ENCODE data around the gene MEGF8. TPM values are rescaled to one million over a fixed set of nuclear protein-coding genes. Genes with fewer than 3 reads are reported as not detected.

MEGF8 gene
- total and polyA plus RNA-seq, 9 of the 15 experiments (the other 6 are each of a cell fraction or from before 2014, with no cell fraction given), result 0.28 to 13.1 (median 3.0) TPM

- TF ChIP-seq ZNF77 (CRISPR knock-in tag; IDR thresholded peaks at IDR 0.05), result no peak
- TF ChIP-seq, protein P1, sequence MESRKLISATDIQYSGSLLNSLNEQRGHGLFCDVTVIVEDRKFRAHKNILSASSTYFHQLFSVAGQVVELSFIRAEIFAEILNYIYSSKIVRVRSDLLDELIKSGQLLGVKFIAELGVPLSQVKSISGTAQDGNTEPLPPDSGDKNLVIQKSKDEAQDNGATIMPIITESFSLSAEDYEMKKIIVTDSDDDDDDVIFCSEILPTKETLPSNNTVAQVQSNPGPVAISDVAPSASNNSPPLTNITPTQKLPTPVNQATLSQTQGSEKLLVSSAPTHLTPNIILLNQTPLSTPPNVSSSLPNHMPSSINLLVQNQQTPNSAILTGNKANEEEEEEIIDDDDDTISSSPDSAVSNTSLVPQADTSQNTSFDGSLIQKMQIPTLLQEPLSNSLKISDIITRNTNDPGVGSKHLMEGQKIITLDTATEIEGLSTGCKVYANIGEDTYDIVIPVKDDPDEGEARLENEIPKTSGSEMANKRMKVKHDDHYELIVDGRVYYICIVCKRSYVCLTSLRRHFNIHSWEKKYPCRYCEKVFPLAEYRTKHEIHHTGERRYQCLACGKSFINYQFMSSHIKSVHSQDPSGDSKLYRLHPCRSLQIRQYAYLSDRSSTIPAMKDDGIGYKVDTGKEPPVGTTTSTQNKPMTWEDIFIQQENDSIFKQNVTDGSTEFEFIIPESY (CRISPR knock-in tag; IDR thresholded peaks at IDR 0.05), result no peak
- TF ChIP-seq E2F4 (CRISPR knock-in tag; IDR thresholded peaks at IDR 0.05; ENCODE audit: low read depth), result no peak
- TF ChIP-seq TARDBP (IDR thresholded peaks at IDR 0.05), result no peak
- TF ChIP-seq ATF3 (IDR thresholded peaks at IDR 0.05), result no peak
- no peak for TF ChIP-seq ATF3 (CRISPR knock-in tag; conservative IDR thresholded peaks at IDR 0.05)
- no peak for TF ChIP-seq ZNF57 (CRISPR knock-in tag; IDR thresholded peaks at IDR 0.05)
- TF ChIP-seq, protein P2, sequence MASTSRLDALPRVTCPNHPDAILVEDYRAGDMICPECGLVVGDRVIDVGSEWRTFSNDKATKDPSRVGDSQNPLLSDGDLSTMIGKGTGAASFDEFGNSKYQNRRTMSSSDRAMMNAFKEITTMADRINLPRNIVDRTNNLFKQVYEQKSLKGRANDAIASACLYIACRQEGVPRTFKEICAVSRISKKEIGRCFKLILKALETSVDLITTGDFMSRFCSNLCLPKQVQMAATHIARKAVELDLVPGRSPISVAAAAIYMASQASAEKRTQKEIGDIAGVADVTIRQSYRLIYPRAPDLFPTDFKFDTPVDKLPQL (IDR thresholded peaks at IDR 0.05; ENCODE audit: extremely low read depth, insufficient read length), result no peak
- TF ChIP-seq ZKSCAN3 (CRISPR knock-in tag; IDR thresholded peaks at IDR 0.05), result no peak
- no peak for TF ChIP-seq ZHX1 (conservative IDR thresholded peaks at IDR 0.05; ENCODE audit: low read length)
- no peak for TF ChIP-seq HNRNPUL1 (IDR thresholded peaks at IDR 0.05; ENCODE audit: low read length)
- TF ChIP-seq CBX5 (IDR thresholded peaks at IDR 0.05; ENCODE audit: borderline replicate concordance, low read depth), result no peak
- TF ChIP-seq, protein P3, sequence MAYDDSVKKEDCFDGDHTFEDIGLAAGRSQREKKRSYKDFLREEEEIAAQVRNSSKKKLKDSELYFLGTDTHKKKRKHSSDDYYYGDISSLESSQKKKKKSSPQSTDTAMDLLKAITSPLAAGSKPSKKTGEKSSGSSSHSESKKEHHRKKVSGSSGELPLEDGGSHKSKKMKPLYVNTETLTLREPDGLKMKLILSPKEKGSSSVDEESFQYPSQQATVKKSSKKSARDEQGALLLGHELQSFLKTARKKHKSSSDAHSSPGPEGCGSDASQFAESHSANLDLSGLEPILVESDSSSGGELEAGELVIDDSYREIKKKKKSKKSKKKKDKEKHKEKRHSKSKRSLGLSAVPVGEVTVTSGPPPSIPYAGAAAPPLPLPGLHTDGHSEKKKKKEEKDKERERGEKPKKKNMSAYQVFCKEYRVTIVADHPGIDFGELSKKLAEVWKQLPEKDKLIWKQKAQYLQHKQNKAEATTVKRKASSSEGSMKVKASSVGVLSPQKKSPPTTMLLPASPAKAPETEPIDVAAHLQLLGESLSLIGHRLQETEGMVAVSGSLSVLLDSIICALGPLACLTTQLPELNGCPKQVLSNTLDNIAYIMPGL (CRISPR knock-in tag; IDR thresholded peaks at IDR 0.05), result no peak
- no peak for TF ChIP-seq CAMTA2 (CRISPR knock-in tag; conservative IDR thresholded peaks at IDR 0.05)
- TF ChIP-seq KLF13 (tag; IDR thresholded peaks at IDR 0.05; ENCODE audit: borderline replicate concordance, low read depth), result no peak
- peak; percentile 85 for TF ChIP-seq BCOR (IDR thresholded peaks at IDR 0.05)
- TF ChIP-seq ZNF41 (CRISPR knock-in tag; conservative IDR thresholded peaks at IDR 0.05), result no peak
- 0 out of 4 replicates have a peak, but pooled peaks of 1 of the 2 experiments have one; percentile 35 for TF ChIP-seq FOXK2 (conservative IDR thresholded peaks at IDR 0.05 in 1 of 2, IDR thresholded peaks at IDR 0.05 in 1 of 2; ENCODE audit: low read depth in 2 of 2)
- peak; percentile 66; the same call in 1 of the 2 replicates for TF ChIP-seq CBX1 (IDR thresholded peaks at IDR 0.05; ENCODE audit: low read depth)
- no peak for TF ChIP-seq CXXC5 (CRISPR knock-in tag; IDR thresholded peaks at IDR 0.05)
These were observed 94.7 kb downstream of the MEGF8 start (continued) for GRCh38 chr19:42420055-42420544.

Measured in K562 (cell line).